Raji (cell line): ENCODE measurements around the gene TAS1R2.

Experiments used
- POLR2A ChIP-seq: IDR thresholded peaks from 2 replicates; pipeline ENCODE4 v1.6.1; 2011; ENCODE audit warnings: low read depth, low read length, control low read depth; ENCODE audit not compliant: insufficient read depth

Gene TAS1R2

GRCh38 chr1:18890706-18891425 is 31.4 kb upstream of the TAS1R2 start:
- TF ChIP-seq POLR2A = no peak

DNA sequence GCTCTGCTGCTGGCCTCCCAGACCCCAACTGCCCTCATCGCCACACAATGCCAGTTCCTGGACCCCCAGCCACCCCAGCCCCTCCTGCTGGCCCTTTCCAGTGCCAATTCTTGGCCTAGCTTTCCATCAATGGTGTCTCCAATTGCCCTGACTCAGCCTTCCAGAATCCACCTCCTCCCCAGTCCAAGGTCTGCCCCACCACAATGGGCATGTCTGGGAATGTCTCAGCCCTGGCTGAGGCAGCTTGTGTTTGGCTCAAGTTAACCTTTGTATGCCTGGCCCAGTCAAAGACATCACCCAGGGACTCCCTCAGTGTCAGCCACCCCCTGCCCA is 26.5 kb upstream of the TAS1R2 start:
- no peak for TF ChIP-seq POLR2A

GRCh38 chr1:18885311-18886002 is 26.0 kb upstream of the TAS1R2 start:
- no peak for TF ChIP-seq POLR2A

- no peak for TF ChIP-seq POLR2A
Measured at GRCh38 chr1:18884727-18885126, 25.3 kb upstream of the TAS1R2 start.

DNA sequence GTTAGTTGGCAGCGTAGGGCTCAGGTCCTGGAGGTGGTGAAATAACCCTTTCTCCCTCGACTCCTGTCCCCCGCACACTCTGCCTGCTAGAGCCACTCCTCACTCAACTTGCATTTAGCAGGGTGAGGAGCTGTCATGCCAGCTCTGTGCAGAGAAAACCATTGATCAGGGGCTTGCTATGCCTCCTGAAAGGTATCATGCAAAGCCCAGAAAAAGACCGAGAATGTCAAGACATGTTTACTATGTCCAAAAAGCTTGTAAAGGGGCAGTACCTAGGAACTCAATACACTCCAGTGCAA is 24.9 kb upstream of the TAS1R2 start:
- TF ChIP-seq POLR2A = no peak

DNA sequence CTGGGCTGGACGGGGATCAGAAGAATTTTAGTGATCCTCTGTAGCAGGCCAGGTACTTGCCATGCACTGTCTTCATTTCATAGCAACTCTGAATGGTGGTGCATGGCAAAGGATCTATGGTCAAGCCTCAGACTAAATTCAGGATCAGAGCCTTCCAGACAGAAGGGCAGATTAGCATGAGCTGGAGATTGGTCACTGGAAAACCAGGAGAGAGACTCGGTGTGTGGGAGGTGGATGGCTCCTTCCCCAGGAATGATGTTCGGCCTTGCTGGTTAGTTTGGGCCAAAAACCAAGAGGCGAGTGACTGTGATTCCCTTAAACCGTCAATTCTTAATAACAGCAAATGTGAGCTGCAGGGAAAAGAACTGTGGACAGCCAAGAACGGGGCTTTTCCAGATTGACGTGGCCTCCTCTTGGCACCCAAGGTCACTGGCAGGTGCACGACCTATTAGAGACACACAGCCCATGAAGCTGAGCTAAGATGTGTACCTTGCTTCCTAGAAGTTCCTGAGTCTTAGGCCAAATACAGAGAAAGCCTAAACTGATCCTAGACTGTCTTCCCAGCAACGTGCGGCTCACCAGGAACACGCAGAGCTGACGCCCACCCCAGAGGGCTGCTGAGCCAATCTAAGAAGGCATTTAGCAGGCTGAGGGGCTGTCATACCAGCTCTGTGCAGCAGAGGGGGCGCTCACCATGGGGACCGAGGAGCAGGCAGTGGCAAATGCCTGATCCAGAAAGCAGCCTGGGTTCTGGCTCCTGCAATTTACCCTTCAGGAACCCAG is 24.4 kb upstream of the TAS1R2 start:
- no peak for TF ChIP-seq POLR2A

DNA sequence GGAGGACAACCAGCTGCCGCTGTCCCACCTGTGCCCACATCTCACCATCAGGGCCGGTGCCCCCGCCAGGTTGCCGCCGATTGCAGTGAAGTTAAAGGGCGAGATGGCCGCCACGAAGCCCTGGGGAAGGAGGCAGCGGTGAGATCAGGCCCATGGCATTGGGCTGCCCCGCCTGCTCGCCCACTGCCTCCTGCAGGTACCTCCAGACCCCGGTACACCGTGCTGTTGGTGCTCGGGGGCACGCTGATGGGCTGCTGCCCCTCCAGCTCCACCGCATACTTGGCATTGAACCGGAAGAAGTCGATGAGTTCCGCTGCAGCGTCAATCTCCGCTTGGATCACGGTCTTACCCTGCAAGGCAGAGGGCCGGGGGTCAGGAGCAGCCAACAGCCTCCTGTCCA is 23.6 kb upstream of the TAS1R2 start:
- TF ChIP-seq POLR2A = no peak

DNA sequence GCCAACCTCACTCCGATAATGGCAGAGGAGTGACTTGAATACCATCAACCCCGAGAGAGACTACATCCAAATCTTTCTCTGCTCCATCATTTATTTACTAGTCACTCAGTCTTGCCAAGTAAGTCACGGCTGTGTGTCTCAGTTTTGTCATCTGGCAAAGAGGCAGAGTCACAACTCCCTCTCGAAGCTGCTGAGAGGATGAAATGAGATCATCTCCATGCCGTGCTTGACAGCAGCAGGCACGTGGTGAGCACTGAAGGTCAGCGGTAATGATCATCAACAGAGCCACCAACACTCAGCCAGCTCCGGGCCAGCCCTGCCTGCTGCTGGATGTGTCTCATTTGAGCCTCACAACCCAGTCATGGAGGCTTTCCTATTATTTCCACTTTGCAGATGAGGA is 23.0 kb upstream of the TAS1R2 start:
- TF ChIP-seq POLR2A = no peak

DNA sequence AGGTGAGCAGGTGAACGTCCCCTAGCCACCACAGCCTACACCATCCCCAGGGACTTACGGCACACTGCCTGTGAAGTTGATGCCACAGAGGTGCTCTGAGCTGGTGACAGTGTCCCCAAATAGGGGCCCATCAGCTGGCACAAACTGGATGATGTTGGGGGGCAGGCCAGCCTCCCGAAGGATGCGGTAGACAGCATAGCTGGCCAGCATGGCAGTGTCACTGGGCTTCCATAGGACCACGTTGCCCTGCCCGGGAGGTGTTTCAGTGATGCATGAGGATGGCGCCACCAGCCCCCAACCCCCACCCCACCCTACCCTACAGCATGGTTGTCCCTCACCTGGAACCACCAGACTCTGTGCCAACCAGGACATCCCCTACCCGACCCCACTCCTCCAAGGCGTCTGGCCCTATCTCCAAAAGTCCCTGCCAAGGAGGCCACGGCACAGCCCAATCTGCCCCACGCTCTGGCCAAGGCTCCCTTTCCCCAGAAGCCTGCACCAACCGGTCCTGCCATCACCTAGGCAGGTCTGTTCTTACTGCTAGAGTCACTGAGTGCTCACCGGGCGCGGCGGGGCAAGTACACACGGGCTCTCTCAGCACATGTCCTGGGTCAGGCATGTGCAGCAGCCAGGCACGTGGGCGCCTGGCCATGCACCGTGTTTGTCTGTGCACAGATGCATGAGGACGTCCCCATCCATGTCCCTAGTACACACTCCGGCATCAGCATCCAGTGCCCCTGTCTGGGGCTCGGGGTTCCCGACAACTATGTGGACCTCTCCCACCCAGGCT is 22.4 kb upstream of the TAS1R2 start:
- TF ChIP-seq POLR2A = no peak

DNA sequence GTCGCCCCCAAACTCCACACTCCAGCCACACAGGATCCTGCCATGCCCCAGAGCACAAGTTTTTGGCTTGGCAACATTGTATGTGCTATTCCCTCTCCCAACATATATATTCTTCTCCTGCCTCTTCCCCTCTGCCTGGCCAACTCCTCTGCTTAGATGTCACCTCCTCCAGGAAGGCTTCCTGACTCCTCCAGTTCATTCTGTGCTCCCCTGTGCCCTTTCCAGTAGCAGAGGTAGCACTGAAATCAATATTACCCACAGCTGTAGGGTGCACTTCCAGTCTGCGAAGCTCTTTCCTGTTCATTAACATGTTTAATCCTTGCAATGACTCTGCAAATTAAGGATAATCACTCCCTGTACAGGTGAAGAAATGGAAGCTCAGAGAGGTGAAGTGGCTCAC is 21.7 kb upstream of the TAS1R2 start:
- no peak for TF ChIP-seq POLR2A

DNA sequence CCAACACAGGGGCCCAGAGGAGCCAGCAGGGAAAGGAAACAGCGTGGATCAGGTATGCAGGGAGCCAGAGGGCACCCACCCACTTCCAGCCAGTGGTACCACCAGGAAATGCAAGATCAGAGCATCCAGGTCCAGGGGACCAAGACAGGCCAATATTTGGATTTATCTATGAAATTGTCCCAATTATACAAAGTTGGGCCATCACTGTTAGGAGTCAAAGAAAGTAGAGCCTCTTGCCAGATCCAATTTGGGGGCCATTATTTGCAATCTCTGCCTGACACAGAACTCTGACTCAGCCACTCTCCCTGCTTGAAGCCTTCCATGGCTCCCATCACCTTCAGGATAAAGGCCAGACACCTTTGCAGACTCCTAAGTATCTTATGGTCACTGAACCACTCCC is 21.1 kb upstream of the TAS1R2 start:
- TF ChIP-seq POLR2A = no peak

GRCh38 chr1:18879791-18880309 is 20.4 kb upstream of the TAS1R2 start:
- no peak for TF ChIP-seq POLR2A

- TF ChIP-seq POLR2A = no peak
Measured at GRCh38 chr1:18879215-18879790, 19.8 kb upstream of the TAS1R2 start.

- TF ChIP-seq POLR2A = no peak
Measured at GRCh38 chr1:18878538-18879214, 19.2 kb upstream of the TAS1R2 start.
